ENCODE measurements around the gene BMPR2. TPM values are rescaled to one million over a fixed set of nuclear protein-coding genes. Genes with fewer than 3 reads are reported as not detected.

BMPR2 gene
- total and polyA plus RNA-seq, 7 donors, result 3.9 to 43.2 (median 21.3) TPM

DNA sequence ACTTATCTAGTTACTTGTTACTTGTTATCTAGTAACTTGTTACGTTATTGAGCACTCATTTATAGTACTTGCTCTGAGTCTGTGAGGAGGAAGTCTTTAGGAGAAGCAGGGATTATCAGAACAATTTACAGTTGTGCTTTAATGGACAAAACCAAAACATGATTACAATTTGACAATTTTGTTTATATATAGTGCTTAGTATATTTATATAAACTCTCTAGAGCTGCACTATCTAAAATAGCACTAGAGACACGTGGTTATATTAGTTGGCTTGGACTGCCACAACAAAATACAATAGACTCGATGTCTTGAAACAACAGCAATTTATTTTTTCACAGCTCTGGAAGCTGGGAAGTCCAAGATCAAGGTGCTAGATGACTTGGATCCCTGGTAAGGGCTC is 78.4 kb downstream of the BMPR2 start:
- WGBS, 3 donors, result 70 to 76% (median 74%) methylated on average over 3 of the region's 3 CpGs
- DNase-seq, result no peak
- no peak overlapping the region for H3K4me3 ChIP-seq
- H3K27me3 ChIP-seq (ENCODE audit: insufficient read depth in 3 of 3, low read length in 2 of 3), result no peaks in the 10 kb centered on the region
- intact Hi-C loops (cut with DNase I), result no loop called here
- TF ChIP-seq CTCF (IDR thresholded peaks at IDR 0.05), result no peak
- no peaks in the 10 kb centered on the region for H3K4me1 ChIP-seq
- no peak for ATAC-seq
- peaks cover 0 to 4% of the 10 kb centered on the region in 2 donors for H3K36me3 ChIP-seq (ENCODE audit: insufficient read depth in 1 of 2, low read depth in 1 of 2)
- no peak overlapping the region for H3K27ac ChIP-seq
- no peaks in the 10 kb centered on the region for H3K9me3 ChIP-seq

DNA sequence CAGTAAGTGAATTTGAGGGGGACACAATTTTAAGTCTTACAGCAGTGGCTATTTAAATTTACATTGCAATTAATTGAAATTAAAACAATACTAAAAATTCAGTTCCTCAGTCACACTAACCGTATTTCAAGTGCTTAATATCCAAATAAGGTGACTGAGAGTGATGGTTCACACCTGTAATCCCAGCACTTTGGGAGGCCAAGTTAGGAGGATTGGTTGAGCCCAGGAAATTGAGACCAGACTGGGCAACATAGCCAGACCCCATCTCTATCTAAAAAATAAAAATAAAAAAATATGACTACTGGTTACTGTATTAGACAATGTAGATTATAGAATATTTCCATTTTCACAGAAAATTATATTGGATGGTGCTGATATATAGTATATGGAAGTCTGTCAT is 79.0 kb downstream of the BMPR2 start:
- no peak for TF ChIP-seq CTCF (IDR thresholded peaks at IDR 0.05)
- DNase-seq (no peak), ATAC-seq (no peak)
- Histone ChIP-seq H3K4me3 (no peak overlapping the region), H3K36me3 (ENCODE audit: insufficient read depth in 1 of 2, low read depth in 1 of 2) (peaks cover 0 to 4% of the 10 kb centered on the region in 2 donors), H3K9me3 (no peaks in the 10 kb centered on the region), H3K27me3 (ENCODE audit: insufficient read depth in 3 of 3, low read length in 2 of 3) (no peaks in the 10 kb centered on the region), H3K27ac (no peak overlapping the region), H3K4me1 (no peaks in the 10 kb centered on the region)
- 96 to 100% (median 99%) methylated on average over 1 of the region's 1 CpG for WGBS, 3 donors
- intact Hi-C loops (cut with DNase I), result no loop called here

DNA sequence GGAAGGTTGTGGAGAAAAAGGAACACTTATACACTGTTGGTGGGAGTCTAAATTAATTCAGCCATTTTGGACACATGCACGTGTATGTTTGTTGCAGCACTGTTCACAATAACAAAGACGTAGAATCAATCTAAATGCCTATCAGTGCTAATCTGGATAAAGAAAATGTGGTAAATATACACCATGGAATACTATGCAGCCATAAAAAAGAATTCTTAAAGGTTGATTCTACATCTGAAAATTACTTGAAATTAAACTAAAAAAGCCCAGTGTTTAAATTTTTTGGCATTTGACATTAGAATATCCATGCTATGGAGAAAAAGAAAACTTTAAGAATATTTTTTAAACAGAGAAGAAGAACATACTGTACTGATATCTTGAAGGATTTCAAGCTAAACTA is 84.0 kb downstream of the BMPR2 start:
- H3K9me3 ChIP-seq, result no peaks in the 10 kb centered on the region
- WGBS, 3 donors, result 95 to 99% (median 98%) methylated on average over 2 of the region's 2 CpGs
- no peak for TF ChIP-seq CTCF (IDR thresholded peaks at IDR 0.05)
- H3K4me1 ChIP-seq, result no peaks in the 10 kb centered on the region
- no peak overlapping the region for H3K27ac ChIP-seq
- intact Hi-C loops (cut with DNase I), result no loop called here
- ATAC-seq, result no peak
- peaks cover 0 to 7% of the 10 kb centered on the region in 2 donors for H3K36me3 ChIP-seq (ENCODE audit: insufficient read depth in 1 of 2, low read depth in 1 of 2)
- no peak for DNase-seq
- H3K4me3 ChIP-seq, result no peak overlapping the region
- no peaks in the 10 kb centered on the region for H3K27me3 ChIP-seq (ENCODE audit: insufficient read depth in 3 of 3, low read length in 2 of 3)

DNA sequence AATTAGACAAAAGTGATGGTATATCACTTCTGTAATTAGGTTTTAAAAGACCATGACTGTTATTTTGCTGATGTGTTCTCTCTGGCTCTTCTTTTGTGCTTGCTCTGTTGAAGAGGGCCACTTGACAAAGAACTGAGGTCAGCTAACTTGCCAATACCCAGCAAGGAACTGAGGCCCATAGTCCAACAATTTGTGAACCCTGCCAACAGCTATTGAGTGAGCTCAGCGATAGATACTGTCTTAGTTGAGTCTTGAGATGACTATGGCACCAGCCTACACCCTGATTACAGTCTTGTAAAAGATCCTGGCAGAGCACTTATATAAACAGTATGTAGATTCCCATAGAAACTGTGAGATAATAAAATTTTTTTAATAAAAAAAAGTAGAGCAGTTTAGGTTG is 103.0 kb downstream of the BMPR2 start:
- no peak for TF ChIP-seq CTCF (IDR thresholded peaks at IDR 0.05)
- 89 to 95% (median 90%) methylated on average over 1 of the region's 1 CpG for WGBS, 3 donors
- DNase-seq (no peak), ATAC-seq (no peak)
- Histone ChIP-seq H3K4me3 (no peak overlapping the region), H3K36me3 (ENCODE audit: insufficient read depth in 1 of 2, low read depth in 1 of 2) (no peaks in the 10 kb centered on the region), H3K27ac (no peak overlapping the region), H3K27me3 (ENCODE audit: insufficient read depth in 3 of 3, low read length in 2 of 3) (no peaks in the 10 kb centered on the region), H3K9me3 (no peaks in the 10 kb centered on the region), H3K4me1 (no peaks in the 10 kb centered on the region)
- intact Hi-C loops (cut with DNase I), result no loop called here

GRCh38 chr2:202479610-202480009 is 103.5 kb downstream of the BMPR2 start:
- ATAC-seq (no peak), DNase-seq (no peak)
- Histone ChIP-seq H3K27ac (no peak overlapping the region), H3K36me3 (ENCODE audit: insufficient read depth in 1 of 2, low read depth in 1 of 2) (no peaks in the 10 kb centered on the region), H3K27me3 (ENCODE audit: insufficient read depth in 3 of 3, low read length in 2 of 3) (no peaks in the 10 kb centered on the region), H3K4me1 (no peaks in the 10 kb centered on the region), H3K4me3 (no peak overlapping the region), H3K9me3 (no peaks in the 10 kb centered on the region)
- WGBS, 3 donors, result 89 to 95% (median 91%) methylated on average over 1 of the region's 1 CpG
- TF ChIP-seq CTCF (IDR thresholded peaks at IDR 0.05), result no peak
- intact Hi-C loops (cut with DNase I), result no loop called here
